ENCODE results near the gene EPC1.

Gene EPC1

GRCh38 chr10:32379318-32379949, 32.5 kb upstream of the EPC1 start:
- H3K9me3 ChIP-seq (ENCODE audit: control insufficient read depth in 2 of 2, low read length in 2 of 2), result no peaks in the 10 kb centered on the region
- peaks cover 6 to 24% of the 10 kb centered on the region in 2 donors for H3K4me1 ChIP-seq (ENCODE audit: control insufficient read depth in 2 of 2, insufficient read depth in 2 of 2, low read length in 2 of 2)
- no peaks in the 10 kb centered on the region for H3K36me3 ChIP-seq (ENCODE audit: control insufficient read depth in 2 of 2, insufficient read depth in 2 of 2, low read length in 2 of 2)
- H3K4me3 ChIP-seq (ENCODE audit: low read length in 2 of 2), result peak overlapping the region; percentile 86 to 96
- peak overlapping the region; percentile 91 to 96 for H3K9ac ChIP-seq (ENCODE audit: low read depth in 1 of 2, low read length in 2 of 2)
- peak overlapping the region; percentile 86 to 94 for H3K27ac ChIP-seq (ENCODE audit: low read depth in 2 of 2, low read length in 2 of 2)
- no peaks in the 10 kb centered on the region for H3K27me3 ChIP-seq (ENCODE audit: control insufficient read depth in 2 of 2, insufficient read depth in 2 of 2, low read length in 2 of 2)

DNA sequence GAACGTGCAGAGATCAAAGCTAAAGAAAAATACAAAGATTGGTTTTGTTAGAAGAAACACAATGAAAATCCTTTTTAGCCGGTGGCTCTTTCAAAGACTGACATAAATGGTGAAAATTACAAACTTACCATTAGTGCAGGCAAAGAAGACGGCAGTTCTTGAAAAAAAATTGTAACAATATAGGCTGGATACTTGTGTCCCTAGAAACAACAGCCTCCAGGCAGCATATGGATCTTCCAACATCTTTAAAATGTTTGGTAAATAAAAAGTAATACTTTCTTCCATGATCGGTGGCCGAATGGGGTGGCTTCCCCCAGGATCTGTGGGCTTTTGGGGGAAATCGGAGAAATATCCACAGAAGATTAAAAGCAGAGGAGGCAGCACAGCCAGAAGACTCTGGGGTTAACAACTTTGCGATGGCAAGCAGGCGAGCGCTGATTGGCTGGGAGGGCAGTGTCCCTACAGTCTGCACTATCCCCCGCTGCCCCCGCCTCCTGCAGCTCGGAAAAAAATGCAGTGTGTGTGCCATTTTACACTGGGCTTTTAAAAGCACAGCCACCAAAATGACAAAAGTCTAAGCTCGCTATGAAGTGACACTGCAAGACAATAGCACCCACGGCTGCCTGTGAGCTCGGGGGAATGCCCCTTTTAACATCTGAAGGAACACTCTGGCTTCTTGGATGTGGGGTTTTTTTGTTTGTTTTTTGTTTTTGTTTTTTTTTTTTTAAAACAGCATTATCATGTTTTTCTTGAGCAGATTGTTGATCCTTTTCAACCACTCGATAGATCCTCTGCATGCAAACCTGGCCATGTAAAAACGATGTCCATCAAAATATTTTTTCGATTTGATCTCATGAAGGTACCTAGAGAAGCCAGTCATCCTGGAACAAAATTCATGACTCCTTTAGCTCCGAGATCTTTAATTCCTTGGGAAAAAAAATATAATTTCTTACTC, 31.7 kb upstream of the EPC1 start:
- Histone ChIP-seq H3K36me3 (ENCODE audit: control insufficient read depth in 2 of 2, insufficient read depth in 2 of 2, low read length in 2 of 2) (no peaks in the 10 kb centered on the region), H3K4me1 (ENCODE audit: control insufficient read depth in 2 of 2, insufficient read depth in 2 of 2, low read length in 2 of 2) (peaks cover 6 to 24% of the 10 kb centered on the region in 2 donors), H3K9me3 (ENCODE audit: control insufficient read depth in 2 of 2, low read length in 2 of 2) (no peaks in the 10 kb centered on the region), H3K9ac (ENCODE audit: low read depth in 1 of 2, low read length in 2 of 2) (peak overlapping the region; percentile 91 to 96), H3K27me3 (ENCODE audit: control insufficient read depth in 2 of 2, insufficient read depth in 2 of 2, low read length in 2 of 2) (no peaks in the 10 kb centered on the region), H3K27ac (ENCODE audit: low read depth in 2 of 2, low read length in 2 of 2) (peak overlapping the region; percentile 86 to 94), H3K4me3 (ENCODE audit: low read length in 2 of 2) (peak overlapping the region; percentile 86 to 96)

- H3K27ac ChIP-seq (ENCODE audit: low read depth in 2 of 2, low read length in 2 of 2), result peak overlapping the region; percentile 2 to 94
- no peaks in the 10 kb centered on the region for H3K36me3 ChIP-seq (ENCODE audit: control insufficient read depth in 2 of 2, insufficient read depth in 2 of 2, low read length in 2 of 2)
- no peaks in the 10 kb centered on the region for H3K9me3 ChIP-seq (ENCODE audit: control insufficient read depth in 2 of 2, low read length in 2 of 2)
- peak overlapping the region; percentile 91 to 96 for H3K9ac ChIP-seq (ENCODE audit: low read depth in 1 of 2, low read length in 2 of 2)
- peak overlapping the region; percentile 86 to 96 for H3K4me3 ChIP-seq (ENCODE audit: low read length in 2 of 2)
- no peaks in the 10 kb centered on the region for H3K27me3 ChIP-seq (ENCODE audit: control insufficient read depth in 2 of 2, insufficient read depth in 2 of 2, low read length in 2 of 2)
- peaks cover 6 to 27% of the 10 kb centered on the region in 2 donors for H3K4me1 ChIP-seq (ENCODE audit: control insufficient read depth in 2 of 2, insufficient read depth in 2 of 2, low read length in 2 of 2)
These were observed 30.7 kb upstream of the EPC1 start for GRCh38 chr10:32377458-32378259.

- no peak overlapping the region for H3K27ac ChIP-seq (ENCODE audit: low read depth in 2 of 2, low read length in 2 of 2)
- no peaks in the 10 kb centered on the region for H3K36me3 ChIP-seq (ENCODE audit: control insufficient read depth in 2 of 2, insufficient read depth in 2 of 2, low read length in 2 of 2)
- peak overlapping the region; percentile 86 to 96 for H3K4me3 ChIP-seq (ENCODE audit: low read length in 2 of 2)
- H3K4me1 ChIP-seq (ENCODE audit: control insufficient read depth in 2 of 2, insufficient read depth in 2 of 2, low read length in 2 of 2), result peaks cover 6 to 24% of the 10 kb centered on the region in 2 donors
- no peaks in the 10 kb centered on the region for H3K9me3 ChIP-seq (ENCODE audit: control insufficient read depth in 2 of 2, low read length in 2 of 2)
- H3K27me3 ChIP-seq (ENCODE audit: control insufficient read depth in 2 of 2, insufficient read depth in 2 of 2, low read length in 2 of 2), result no peaks in the 10 kb centered on the region
- peak overlapping the region; percentile 91 to 96 for H3K9ac ChIP-seq (ENCODE audit: low read depth in 1 of 2, low read length in 2 of 2)
These were observed 29.8 kb upstream of the EPC1 start for GRCh38 chr10:32376771-32377170.

GRCh38 chr10:32376097-32376496, 29.1 kb upstream of the EPC1 start:
- Histone ChIP-seq H3K36me3 (ENCODE audit: control insufficient read depth in 2 of 2, insufficient read depth in 2 of 2, low read length in 2 of 2) (no peaks in the 10 kb centered on the region), H3K27ac (ENCODE audit: low read depth in 2 of 2, low read length in 2 of 2) (no peak overlapping the region), H3K27me3 (ENCODE audit: control insufficient read depth in 2 of 2, insufficient read depth in 2 of 2, low read length in 2 of 2) (no peaks in the 10 kb centered on the region), H3K9ac (ENCODE audit: low read depth in 1 of 2, low read length in 2 of 2) (peak overlapping the region in 1 of 2 donors; percentile 91), H3K4me3 (ENCODE audit: low read length in 2 of 2) (peak overlapping the region; percentile 86 to 96), H3K9me3 (ENCODE audit: control insufficient read depth in 2 of 2, low read length in 2 of 2) (no peaks in the 10 kb centered on the region), H3K4me1 (ENCODE audit: control insufficient read depth in 2 of 2, insufficient read depth in 2 of 2, low read length in 2 of 2) (peaks cover 6 to 24% of the 10 kb centered on the region in 2 donors)

DNA sequence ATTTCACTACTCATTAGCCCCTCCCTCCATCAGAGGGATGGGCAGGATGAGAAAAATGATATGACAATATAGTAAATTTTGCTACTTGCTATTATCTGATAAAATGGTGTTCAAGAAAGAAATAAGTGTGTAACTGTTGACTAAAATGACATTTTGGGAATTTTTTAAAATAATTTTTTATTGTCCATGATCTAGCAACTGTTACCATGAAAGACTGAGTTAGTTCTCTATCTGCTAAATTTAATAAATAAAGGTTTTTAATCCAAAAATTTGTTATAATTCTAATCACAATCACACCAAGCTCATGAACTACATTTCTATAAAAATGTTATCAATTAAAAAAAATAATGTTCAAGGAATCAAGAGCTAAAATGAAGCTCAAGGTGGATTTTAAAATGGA, 28.7 kb upstream of the EPC1 start:
- H3K9ac ChIP-seq (ENCODE audit: low read depth in 1 of 2, low read length in 2 of 2), result no peak overlapping the region
- H3K27me3 ChIP-seq (ENCODE audit: control insufficient read depth in 2 of 2, insufficient read depth in 2 of 2, low read length in 2 of 2), result no peaks in the 10 kb centered on the region
- H3K27ac ChIP-seq (ENCODE audit: low read depth in 2 of 2, low read length in 2 of 2), result no peak overlapping the region
- H3K9me3 ChIP-seq (ENCODE audit: control insufficient read depth in 2 of 2, low read length in 2 of 2), result no peaks in the 10 kb centered on the region
- H3K36me3 ChIP-seq (ENCODE audit: control insufficient read depth in 2 of 2, insufficient read depth in 2 of 2, low read length in 2 of 2), result no peaks in the 10 kb centered on the region
- H3K4me1 ChIP-seq (ENCODE audit: control insufficient read depth in 2 of 2, insufficient read depth in 2 of 2, low read length in 2 of 2), result peaks cover 6 to 21% of the 10 kb centered on the region in 2 donors
- H3K4me3 ChIP-seq (ENCODE audit: low read length in 2 of 2), result peak overlapping the region in 1 of 2 donors; percentile 0

DNA sequence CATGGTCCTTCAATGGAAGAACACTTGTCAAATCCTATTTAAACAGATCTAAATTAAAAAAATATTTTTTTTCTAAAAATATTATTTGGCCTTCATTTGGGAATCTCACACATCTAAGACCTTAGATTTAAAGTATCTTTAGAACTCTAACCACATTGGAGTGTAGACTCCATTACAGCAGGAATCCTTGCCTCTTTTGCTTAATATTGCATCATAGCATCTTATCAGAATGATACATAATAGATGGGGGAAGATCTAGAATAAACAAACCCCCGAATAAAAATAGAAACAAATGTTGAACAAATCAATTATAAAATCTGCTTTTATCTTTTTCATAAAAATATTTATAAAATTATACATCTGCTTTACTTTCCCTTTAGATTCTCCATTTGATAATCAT, 27.6 kb upstream of the EPC1 start:
- Histone ChIP-seq H3K9me3 (ENCODE audit: control insufficient read depth in 2 of 2, low read length in 2 of 2) (no peaks in the 10 kb centered on the region), H3K4me1 (ENCODE audit: control insufficient read depth in 2 of 2, insufficient read depth in 2 of 2, low read length in 2 of 2) (peaks cover 6 to 14% of the 10 kb centered on the region in 2 donors), H3K27me3 (ENCODE audit: control insufficient read depth in 2 of 2, insufficient read depth in 2 of 2, low read length in 2 of 2) (no peaks in the 10 kb centered on the region), H3K27ac (ENCODE audit: low read depth in 2 of 2, low read length in 2 of 2) (no peak overlapping the region), H3K4me3 (ENCODE audit: low read length in 2 of 2) (no peak overlapping the region), H3K9ac (ENCODE audit: low read depth in 1 of 2, low read length in 2 of 2) (no peak overlapping the region), H3K36me3 (ENCODE audit: control insufficient read depth in 2 of 2, insufficient read depth in 2 of 2, low read length in 2 of 2) (no peaks in the 10 kb centered on the region)

DNA sequence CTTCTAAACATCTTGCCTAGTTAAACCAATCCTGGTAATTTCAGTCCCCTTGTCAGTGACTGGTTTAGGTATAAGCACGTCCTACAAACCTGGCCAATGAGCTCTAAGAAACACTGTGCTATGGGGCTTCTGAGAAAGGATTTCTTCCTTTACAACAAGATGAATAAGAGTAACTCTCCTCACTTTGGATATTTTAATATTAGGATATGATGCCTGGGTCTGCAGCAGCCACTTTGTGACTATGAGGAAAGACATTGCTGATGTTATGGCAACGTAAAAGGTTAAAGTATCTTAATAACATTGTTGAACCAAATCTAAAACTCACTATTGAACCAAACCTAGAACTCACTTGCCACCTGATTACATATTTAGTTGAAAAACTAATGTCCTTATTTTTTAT, 26.5 kb upstream of the EPC1 start:
- Histone ChIP-seq H3K9ac (ENCODE audit: low read depth in 1 of 2, low read length in 2 of 2) (no peak overlapping the region), H3K4me1 (ENCODE audit: control insufficient read depth in 2 of 2, insufficient read depth in 2 of 2, low read length in 2 of 2) (peaks cover 6 to 11% of the 10 kb centered on the region in 2 donors), H3K36me3 (ENCODE audit: control insufficient read depth in 2 of 2, insufficient read depth in 2 of 2, low read length in 2 of 2) (no peaks in the 10 kb centered on the region), H3K27me3 (ENCODE audit: control insufficient read depth in 2 of 2, insufficient read depth in 2 of 2, low read length in 2 of 2) (no peaks in the 10 kb centered on the region), H3K9me3 (ENCODE audit: control insufficient read depth in 2 of 2, low read length in 2 of 2) (no peaks in the 10 kb centered on the region), H3K4me3 (ENCODE audit: low read length in 2 of 2) (no peak overlapping the region), H3K27ac (ENCODE audit: low read depth in 2 of 2, low read length in 2 of 2) (no peak overlapping the region)

DNA sequence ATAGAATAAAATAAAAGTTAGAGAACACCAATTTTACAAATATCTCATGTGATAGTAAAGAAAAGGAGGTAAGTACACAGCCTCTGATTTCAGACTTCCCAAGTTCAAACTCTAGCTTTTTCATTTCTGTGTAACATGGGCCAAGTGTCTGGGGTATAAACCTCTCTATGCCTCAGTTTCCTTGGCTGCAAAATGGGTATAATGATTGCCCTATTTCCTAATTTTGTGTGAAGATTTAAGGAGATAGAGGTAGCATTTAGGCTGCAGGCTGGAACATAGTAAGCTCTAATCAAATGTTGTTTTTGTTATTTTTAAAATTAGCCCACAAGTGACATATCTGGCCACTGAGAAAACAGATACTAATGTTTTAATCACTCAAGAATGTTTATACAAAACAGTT, 26.1 kb upstream of the EPC1 start:
- Histone ChIP-seq H3K4me1 (ENCODE audit: control insufficient read depth in 2 of 2, insufficient read depth in 2 of 2, low read length in 2 of 2) (peaks cover 8 to 14% of the 10 kb centered on the region in 2 donors), H3K9ac (ENCODE audit: low read depth in 1 of 2, low read length in 2 of 2) (no peak overlapping the region), H3K9me3 (ENCODE audit: control insufficient read depth in 2 of 2, low read length in 2 of 2) (no peaks in the 10 kb centered on the region), H3K36me3 (ENCODE audit: control insufficient read depth in 2 of 2, insufficient read depth in 2 of 2, low read length in 2 of 2) (no peaks in the 10 kb centered on the region), H3K27me3 (ENCODE audit: control insufficient read depth in 2 of 2, insufficient read depth in 2 of 2, low read length in 2 of 2) (no peaks in the 10 kb centered on the region), H3K4me3 (ENCODE audit: low read length in 2 of 2) (no peak overlapping the region), H3K27ac (ENCODE audit: low read depth in 2 of 2, low read length in 2 of 2) (no peak overlapping the region)

Data from mucosa of rectum (tissue), 2 donors.